Keratinocyte (primary cell): ENCODE measurements around the gene CDYL2.

Experiments
- CTCF ChIP-seq, 3 experiments: IDR thresholded peaks in 1 of 3; conservative IDR thresholded peaks in 1 of 3; optimal IDR thresholded peaks in 1 of 3; 2 replicates in 2 of 3; 3 replicates in 1 of 3; pipeline versions ENCODE3 to v1.5.1; 2011; ENCODE audit warnings: low read length in 3 of 3, mild to moderate bottlenecking in 3 of 3, moderate library complexity in 2 of 3, control low read depth in 1 of 3, inconsistent platforms in 1 of 3; ENCODE audit not compliant: insufficient read depth in 2 of 3; ENCODE audit errors: extremely low read depth in 1 of 3
- EZH2 ChIP-seq: IDR thresholded peaks from one replicate; pipeline ENCODE4 v1.6.1; 2012; ENCODE audit warnings: inconsistent platforms, mild to moderate bottlenecking, low read length, moderate library complexity

- TF ChIP-seq CTCF (optimal IDR thresholded peaks at IDR 0.05 in 1 of 3, IDR thresholded peaks at IDR 0.05 in 1 of 3, conservative IDR thresholded peaks at IDR 0.05 in 1 of 3; ENCODE audit: extremely low read depth in 1 of 3, insufficient read depth in 2 of 3, low read length in 3 of 3): no peak
- TF ChIP-seq EZH2: no peak
Measured at GRCh38 chr16:80828495-80828894, 24.1 kb upstream of the CDYL2 start.
